ENCODE data around the gene CLEC2D.
"Not testable (repeated sequence)": the region's sequence is repeated elsewhere in the genome, so short reads cannot be mapped to it uniquely, and the experiment has no call there.

CLEC2D gene

GRCh38 chr12:9730591-9730990 is 61.1 kb downstream of the CLEC2D start:
- no peak for DNase-seq

DNA sequence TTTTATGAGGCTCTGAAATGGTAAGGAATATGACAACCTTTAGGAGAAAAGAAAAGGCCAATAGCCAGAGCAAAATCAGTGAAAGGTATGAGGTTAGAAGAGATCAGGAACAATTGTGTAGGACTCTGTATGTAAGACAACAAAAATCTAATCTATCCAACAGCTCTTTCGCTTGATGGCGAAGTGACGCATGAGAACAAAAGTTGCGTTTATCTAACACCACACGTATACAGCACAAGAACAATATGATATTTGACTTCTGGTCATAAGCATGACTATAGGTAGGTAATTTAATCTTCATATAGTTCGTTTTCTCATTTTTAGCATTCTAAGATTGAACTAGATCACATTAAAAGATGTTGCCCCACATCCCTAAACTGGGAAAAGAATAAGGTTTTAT is 61.9 kb downstream of the CLEC2D start:
- no peak for DNase-seq

- no peak for DNase-seq
Measured at GRCh38 chr12:9731797-9732196, 62.3 kb downstream of the CLEC2D start.

GRCh38 chr12:9732921-9733461 is 63.5 kb downstream of the CLEC2D start, which contains the start of gene CLECL1:
CLECL1 (minus strand) TSS chr12:9733097.
- DNase-seq: no peak

- no peak for DNase-seq
Measured at GRCh38 chr12:9735601-9736000, 66.1 kb downstream of the CLEC2D start.

DNA sequence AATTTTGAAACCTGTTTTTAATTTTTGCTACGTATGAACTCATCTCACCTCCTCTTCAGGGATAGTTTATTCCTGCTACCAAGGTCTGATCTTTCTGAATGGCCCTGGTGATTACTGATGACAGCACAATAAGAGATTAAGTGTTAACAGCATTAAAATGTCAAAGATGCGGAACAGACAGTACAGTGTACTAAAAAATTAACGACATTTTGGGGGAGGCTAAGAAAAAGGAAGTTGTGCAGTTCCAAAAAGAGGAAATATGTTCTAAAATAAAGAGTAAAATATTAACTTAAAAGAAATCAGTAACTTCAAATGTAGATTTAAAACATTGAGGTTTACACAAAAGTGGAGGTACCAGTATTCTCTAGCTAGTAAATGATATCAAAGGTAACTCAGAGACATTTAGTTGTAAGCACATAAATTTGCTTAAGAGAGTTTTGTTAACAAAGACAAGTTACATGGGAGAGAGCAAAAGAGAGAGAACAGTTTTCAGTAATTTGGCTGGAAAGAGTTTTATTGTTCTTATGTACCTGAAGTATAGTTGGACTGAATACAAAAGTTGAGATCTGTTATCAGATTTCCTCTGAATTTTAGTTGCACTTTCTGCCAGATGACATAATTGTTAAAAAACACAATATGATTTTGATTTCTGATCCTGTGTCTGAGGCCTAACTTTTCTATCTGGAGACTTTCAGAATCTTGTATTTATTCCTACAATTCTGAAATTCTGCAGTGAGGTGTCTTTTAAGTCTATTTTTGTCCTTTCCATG is 67.6 kb downstream of the CLEC2D start:
- DNase-seq: no peak

DNA sequence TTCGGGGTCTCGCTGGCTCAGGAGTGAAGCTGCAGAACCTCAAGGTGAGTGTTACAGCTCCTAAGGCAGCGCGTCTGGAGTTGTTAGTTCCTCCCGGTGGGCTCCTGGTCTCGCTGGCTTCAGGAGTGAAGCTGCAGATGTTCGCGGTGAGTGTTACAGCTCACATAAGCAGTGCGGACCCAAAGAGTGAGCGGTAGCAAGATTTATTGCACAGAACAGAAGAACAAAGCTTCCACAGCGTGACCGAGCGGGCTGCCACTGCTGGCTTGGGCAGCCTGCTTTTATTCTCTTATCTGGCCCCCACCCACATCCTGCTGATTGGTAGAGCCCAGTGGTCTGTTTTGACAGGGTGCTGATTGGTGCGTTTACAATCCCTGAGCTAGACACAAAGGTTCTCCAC is 69.4 kb downstream of the CLEC2D start:
- not testable (repeated sequence) for DNase-seq

DNA sequence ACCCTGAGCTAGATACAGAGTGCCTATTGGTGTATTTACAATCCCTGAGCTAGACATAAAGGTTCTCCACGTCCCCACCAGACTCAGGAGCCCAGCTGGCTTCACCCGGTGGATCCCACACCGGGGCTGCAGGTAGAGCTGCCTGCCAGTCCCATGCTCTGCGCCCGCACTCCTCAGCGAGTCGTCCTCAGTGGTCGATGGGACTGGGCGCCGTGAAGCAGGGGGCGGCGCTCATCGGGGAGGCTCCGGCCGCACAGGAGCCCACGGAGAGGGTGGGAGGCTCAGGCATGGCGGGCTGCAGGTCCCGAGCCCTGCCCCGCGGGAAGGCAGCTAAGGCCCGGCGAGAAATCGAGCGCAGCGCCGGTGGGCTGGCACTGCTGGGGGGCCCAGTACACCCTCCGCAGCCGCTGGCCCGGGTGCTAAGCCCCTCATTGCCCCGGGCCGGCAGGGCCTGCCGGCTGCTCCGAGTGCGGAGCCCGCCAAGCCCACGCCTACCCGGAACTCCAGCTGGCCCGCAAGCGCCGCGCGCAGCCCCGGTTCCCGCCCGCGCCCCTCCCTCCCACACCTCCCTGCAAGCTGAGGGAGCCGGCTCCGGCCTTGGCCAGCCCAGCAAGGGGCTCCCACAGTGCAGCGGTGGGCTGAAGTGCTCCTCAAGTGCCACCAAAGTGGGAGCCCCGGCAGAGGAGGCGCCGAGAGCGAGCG is 70.0 kb downstream of the CLEC2D start:
- not testable (repeated sequence) for DNase-seq

GRCh38 chr12:9740106-9740750 is 70.7 kb downstream of the CLEC2D start:
- no peak for DNase-seq

GRCh38 chr12:9741726-9742125 is 72.2 kb downstream of the CLEC2D start:
- no peak for DNase-seq

DNA sequence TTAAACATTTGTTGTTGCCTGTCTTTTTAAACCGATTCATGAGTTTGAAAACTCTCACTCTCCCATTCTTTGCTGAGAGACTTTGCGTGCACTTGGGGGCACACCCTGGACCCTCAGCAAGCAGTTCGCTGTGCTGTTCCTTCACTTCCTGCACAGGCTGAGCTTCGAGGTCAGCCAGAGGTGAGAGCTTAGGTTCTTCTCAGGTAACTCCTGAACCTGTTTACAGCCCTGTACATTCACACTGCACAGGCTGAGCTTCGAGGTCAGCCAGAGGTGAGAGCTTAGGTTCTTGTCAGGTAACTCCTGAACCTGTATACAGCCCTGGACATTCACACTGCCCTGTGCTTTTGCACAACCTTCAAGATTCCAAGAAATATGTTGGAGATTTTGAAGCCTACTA is 73.1 kb downstream of the CLEC2D start:
- DNase-seq: no peak

- DNase-seq: no peak
Measured at GRCh38 chr12:9745199-9745598, 75.7 kb downstream of the CLEC2D start.
